WTC11 (cell line): ENCODE results near the gene GLI2. TPM values are rescaled to one million over a fixed set of nuclear protein-coding genes. Genes with fewer than 3 reads are reported as not detected.
A peak's percentile ranks its signal among the peaks of the same experiment; 100 is the strongest.

Experiments
- ATAC-seq: fragments of 200-7000 bp; cut with Tn5 transposase; 2 replicates; pipeline ENCODE4 v1.10.0; 2021; ENCODE audit warnings: mild to moderate bottlenecking, moderate library complexity
- CTCF ChIA-PET: fragments of 300-600 bp; sonication (Branson Sonifier 250); formaldehyde crosslinking; loops from one replicate; lab custom pipeline; 2021; ENCODE audit warnings: antibody characterized with exemption; lab: Charles Lee
- POLR2A ChIA-PET: fragments of 350-600 bp; sonication (Branson Sonifier 250); formaldehyde crosslinking; loops from one replicate; lab custom pipeline; 2021; ENCODE audit warnings: antibody characterized with exemption; lab: Charles Lee
- DNase-seq: peaks from one replicate; pipeline ENCODE4 v3.0.0; 2021; ENCODE audit warnings: low spot score
- H3K27ac Mint-ChIP-seq: 2 replicates; pipeline ENCODE4 v1.8.0; 2021; ENCODE audit warnings: mixed read lengths
- H3K27me3 Mint-ChIP-seq: 2 replicates; pipeline ENCODE4 v1.8.0; 2021; ENCODE audit warnings: low read depth, mild to moderate bottlenecking, moderate library complexity, mixed read lengths
- H3K36me3 Mint-ChIP-seq: 2 replicates; pipeline ENCODE4 v1.8.0; 2021; ENCODE audit warnings: mixed read lengths
- H3K4me1 Mint-ChIP-seq: 2 replicates; pipeline ENCODE4 v1.8.0; 2022; ENCODE audit warnings: mixed read lengths
- H3K4me3 Mint-ChIP-seq: 2 replicates; pipeline ENCODE4 v1.8.0; 2021; ENCODE audit warnings: mild to moderate bottlenecking, moderate library complexity, mixed read lengths
- H3K9me3 Mint-ChIP-seq: 2 replicates; pipeline ENCODE4 v1.8.0; 2021; ENCODE audit warnings: mixed read lengths
- ATF1 ChIP-seq: sonication (generic); formaldehyde crosslinking; IDR thresholded peaks from 2 replicates; pipeline ENCODE4 v1.8.1; 2023; ENCODE audit warnings: mild to moderate bottlenecking, moderate library complexity, missing genetic modification reagents
- ELF4 ChIP-seq: sonication (generic); formaldehyde crosslinking; IDR thresholded peaks from 2 replicates; pipeline ENCODE4 v1.8.1; 2022; ENCODE audit warnings: low read depth, mild to moderate bottlenecking, moderate library complexity, missing genetic modification reagents
- FOXK1 ChIP-seq: sonication (generic); formaldehyde crosslinking; IDR thresholded peaks from 2 replicates; pipeline ENCODE4 v1.8.0; 2022; ENCODE audit warnings: mild to moderate bottlenecking, moderate library complexity, missing genetic modification reagents
- FOXP1 ChIP-seq: sonication (generic); formaldehyde crosslinking; IDR thresholded peaks from 2 replicates; pipeline ENCODE4 v1.8.0; 2022; ENCODE audit warnings: missing genetic modification reagents, mild to moderate bottlenecking, moderate library complexity, borderline replicate concordance
- GRHL2 ChIP-seq: fragments of 250-450 bp; sonication (Bioruptor Pico); IDR thresholded peaks from 2 replicates; pipeline ENCODE4 v1.8.0; 2022; ENCODE audit warnings: mild to moderate bottlenecking, moderate library complexity; ENCODE audit not compliant: insufficient replicate concordance, severe bottlenecking
- GTF2I ChIP-seq: fragments of 250-450 bp; sonication (Bioruptor Pico); conservative IDR thresholded peaks from 2 replicates; pipeline ENCODE4 v1.4.0; 2021; ENCODE audit warnings: mild to moderate bottlenecking
- IRF2 ChIP-seq: sonication (generic); formaldehyde crosslinking; IDR thresholded peaks from 2 replicates; pipeline ENCODE4 v1.8.0; 2022; ENCODE audit warnings: low read depth, missing genetic modification reagents, borderline replicate concordance
- JAZF1 ChIP-seq: fragments of 250-450 bp; sonication (Bioruptor Pico); IDR thresholded peaks from 2 replicates; pipeline ENCODE4 v1.9.0; 2021; ENCODE audit warnings: moderate library complexity, mild to moderate bottlenecking, inconsistent platforms
- MLX ChIP-seq: sonication (generic); formaldehyde crosslinking; IDR thresholded peaks from 2 replicates; pipeline ENCODE4 v1.8.1; 2023; ENCODE audit warnings: mild to moderate bottlenecking, missing genetic modification reagents, moderate library complexity
- MYBL2 ChIP-seq: sonication (generic); formaldehyde crosslinking; IDR thresholded peaks from 2 replicates; pipeline ENCODE4 v1.8.1; 2023; ENCODE audit warnings: mild to moderate bottlenecking, moderate library complexity, missing genetic modification reagents
- PRRX2 ChIP-seq: fragments of 250-450 bp; sonication (Bioruptor Pico); IDR thresholded peaks from 2 replicates; pipeline ENCODE4 v1.8.0; 2021; ENCODE audit warnings: mild to moderate bottlenecking
- SMAD3 ChIP-seq: sonication (generic); formaldehyde crosslinking; IDR thresholded peaks from 2 replicates; pipeline ENCODE4 v1.8.0; 2022; ENCODE audit warnings: missing genetic modification reagents, mild to moderate bottlenecking, borderline replicate concordance
- SOX15 ChIP-seq: fragments of 250-450 bp; sonication (Bioruptor Pico); IDR thresholded peaks from 2 replicates; pipeline ENCODE4 v1.9.0; 2021; ENCODE audit warnings: mild to moderate bottlenecking
- SP1 ChIP-seq: sonication (generic); formaldehyde crosslinking; conservative IDR thresholded peaks from 2 replicates; pipeline ENCODE4 v1.8.1; 2022; ENCODE audit warnings: missing genetic modification reagents
- STAT6 ChIP-seq: sonication (generic); formaldehyde crosslinking; conservative IDR thresholded peaks from 2 replicates; pipeline ENCODE4 v1.8.1; 2023; ENCODE audit warnings: mild to moderate bottlenecking, low read depth, missing genetic modification reagents, moderate library complexity
- TEAD1 ChIP-seq: sonication (generic); formaldehyde crosslinking; IDR thresholded peaks from 2 replicates; pipeline ENCODE4 v1.8.0; 2022; ENCODE audit warnings: mild to moderate bottlenecking, missing genetic modification reagents
- ZBTB21 ChIP-seq: sonication (generic); formaldehyde crosslinking; IDR thresholded peaks from 2 replicates; pipeline ENCODE4 v1.8.1; 2023; ENCODE audit warnings: mild to moderate bottlenecking, missing genetic modification reagents, borderline replicate concordance
- ZNF317 ChIP-seq: sonication (generic); formaldehyde crosslinking; IDR thresholded peaks from 2 replicates; pipeline ENCODE4 v1.8.1; 2023; ENCODE audit warnings: low read depth, mild to moderate bottlenecking, moderate library complexity, missing genetic modification reagents, borderline replicate concordance
- total RNA-seq: library from RNA; stranded (reverse); gene quantifications from 3 replicates; pipeline ENCODE4 v1.2.3, GENCODE V29; 2021
- TF ChIP-seq, protein P1 (sequence below): sonication (generic); formaldehyde crosslinking; IDR thresholded peaks from 2 replicates; pipeline ENCODE4 v1.8.0; 2022; ENCODE audit warnings: mild to moderate bottlenecking, missing genetic modification reagents
- TF ChIP-seq, protein P2 (sequence below): sonication (generic); formaldehyde crosslinking; IDR thresholded peaks from 2 replicates; pipeline ENCODE4 v1.8.1; 2023; ENCODE audit warnings: mild to moderate bottlenecking, missing genetic modification reagents
- TF ChIP-seq, protein P3 (sequence below): sonication (generic); formaldehyde crosslinking; IDR thresholded peaks from 2 replicates; pipeline ENCODE4 v1.8.0; 2022; ENCODE audit warnings: mild to moderate bottlenecking, missing genetic modification reagents
- TF ChIP-seq, protein P4 (sequence below): sonication (generic); formaldehyde crosslinking; IDR thresholded peaks from 2 replicates; pipeline ENCODE4 v1.8.0; 2022; ENCODE audit warnings: mild to moderate bottlenecking, missing genetic modification reagents

The GLI2 gene
- total RNA-seq, 1 experiment from 2014 or later: 60.9 TPM

GRCh38 chr2:120761911-120762310 is 26.2 kb downstream of the GLI2 start:
- TF ChIP-seq MYBL2 (no peak), GTF2I (CRISPR knock-in tag) (no peak), PRRX2 (CRISPR knock-in tag) (no peak), TEAD1 (CRISPR knock-in tag) (no peak), ATF1 (CRISPR knock-in tag) (no peak), STAT6 (no peak), SMAD3 (CRISPR knock-in tag) (no peak), SOX15 (CRISPR knock-in tag) (no peak), MLX (CRISPR knock-in tag) (no peak), ZBTB21 (CRISPR knock-in tag) (no peak)
- TF ChIP-seq, protein P1, sequence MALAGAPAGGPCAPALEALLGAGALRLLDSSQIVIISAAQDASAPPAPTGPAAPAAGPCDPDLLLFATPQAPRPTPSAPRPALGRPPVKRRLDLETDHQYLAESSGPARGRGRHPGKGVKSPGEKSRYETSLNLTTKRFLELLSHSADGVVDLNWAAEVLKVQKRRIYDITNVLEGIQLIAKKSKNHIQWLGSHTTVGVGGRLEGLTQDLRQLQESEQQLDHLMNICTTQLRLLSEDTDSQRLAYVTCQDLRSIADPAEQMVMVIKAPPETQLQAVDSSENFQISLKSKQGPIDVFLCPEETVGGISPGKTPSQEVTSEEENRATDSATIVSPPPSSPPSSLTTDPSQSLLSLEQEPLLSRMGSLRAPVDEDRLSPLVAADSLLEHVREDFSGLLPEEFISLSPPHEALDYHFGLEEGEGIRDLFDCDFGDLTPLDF: no peak
- ChIA-PET CTCF (no interaction called here), POLR2A (no interaction called here)
- ATAC-seq: no peak
- H3K27me3 Mint-ChIP-seq: no peaks in the 10 kb centered on the region
- no peaks in the 10 kb centered on the region for H3K36me3 Mint-ChIP-seq
- H3K27ac Mint-ChIP-seq: no peak overlapping the region; the same call in 1 of the 2 replicates
- DNase-seq: peak; percentile 8
- H3K4me1 Mint-ChIP-seq: peaks cover 81% of the 10 kb centered on the region
- no peak overlapping the region for H3K4me3 Mint-ChIP-seq
- H3K9me3 Mint-ChIP-seq: no peaks in the 10 kb centered on the region

DNA sequence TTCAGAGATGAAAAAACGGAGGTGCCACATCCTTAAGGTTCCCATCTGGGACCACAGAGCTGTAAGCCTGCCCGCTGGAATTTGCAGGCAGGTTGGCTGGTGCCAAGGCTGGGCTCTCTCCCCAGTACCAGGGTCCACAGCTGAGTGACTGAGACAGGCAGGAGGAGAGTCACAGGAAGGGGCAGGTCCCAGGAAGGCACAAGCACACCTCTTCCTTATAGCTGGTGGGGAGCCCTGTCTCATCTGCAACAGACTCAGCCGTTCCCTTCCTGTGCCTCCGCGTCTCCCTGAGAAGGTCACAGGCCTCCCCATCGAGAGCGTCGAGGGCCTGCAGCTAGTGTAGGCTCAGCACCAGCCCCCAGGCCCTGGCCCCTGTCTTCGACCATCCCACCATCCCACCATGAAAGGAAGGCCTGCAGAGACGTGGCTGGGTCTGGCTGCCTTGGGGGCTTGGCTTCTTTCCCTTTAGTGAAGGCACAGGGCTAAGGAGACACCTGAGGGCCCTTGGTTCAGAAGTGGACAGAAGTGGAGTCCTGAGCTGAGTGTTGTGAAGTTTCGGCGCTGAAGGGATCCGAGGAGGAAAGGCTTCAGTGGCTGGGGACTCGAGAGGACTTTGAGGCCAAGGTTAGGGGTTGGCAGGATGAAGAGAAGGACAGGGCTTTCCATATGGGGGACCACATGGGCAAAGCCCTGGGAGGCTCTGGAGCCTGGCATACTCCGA is 26.8 kb downstream of the GLI2 start:
- ChIA-PET POLR2A (no interaction called here), CTCF (interaction anchor here (0.6 kb wide), 2 partner anchors 8 to 9 kb away, joined by 4 to 6 read pairs; no protein-coding TSS in a partner anchor)
- Mint-ChIP-seq H3K4me1 (peaks cover 76% of the 10 kb centered on the region), H3K27ac (peak overlapping the region; percentile 17), H3K36me3 (no peaks in the 10 kb centered on the region), H3K4me3 (no peak overlapping the region), H3K9me3 (no peaks in the 10 kb centered on the region), H3K27me3 (no peaks in the 10 kb centered on the region)
- ATAC-seq: no peak
- no peak for DNase-seq
- no peak for TF ChIP-seq SP1 (CRISPR knock-in tag)
- TF ChIP-seq FOXP1 (CRISPR knock-in tag): no peak
- TF ChIP-seq STAT6: no peak
- TF ChIP-seq, protein P2, sequence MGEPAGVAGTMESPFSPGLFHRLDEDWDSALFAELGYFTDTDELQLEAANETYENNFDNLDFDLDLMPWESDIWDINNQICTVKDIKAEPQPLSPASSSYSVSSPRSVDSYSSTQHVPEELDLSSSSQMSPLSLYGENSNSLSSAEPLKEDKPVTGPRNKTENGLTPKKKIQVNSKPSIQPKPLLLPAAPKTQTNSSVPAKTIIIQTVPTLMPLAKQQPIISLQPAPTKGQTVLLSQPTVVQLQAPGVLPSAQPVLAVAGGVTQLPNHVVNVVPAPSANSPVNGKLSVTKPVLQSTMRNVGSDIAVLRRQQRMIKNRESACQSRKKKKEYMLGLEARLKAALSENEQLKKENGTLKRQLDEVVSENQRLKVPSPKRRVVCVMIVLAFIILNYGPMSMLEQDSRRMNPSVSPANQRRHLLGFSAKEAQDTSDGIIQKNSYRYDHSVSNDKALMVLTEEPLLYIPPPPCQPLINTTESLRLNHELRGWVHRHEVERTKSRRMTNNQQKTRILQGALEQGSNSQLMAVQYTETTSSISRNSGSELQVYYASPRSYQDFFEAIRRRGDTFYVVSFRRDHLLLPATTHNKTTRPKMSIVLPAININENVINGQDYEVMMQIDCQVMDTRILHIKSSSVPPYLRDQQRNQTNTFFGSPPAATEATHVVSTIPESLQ (CRISPR knock-in tag): no peak
- no peak for TF ChIP-seq JAZF1
- no peak for TF ChIP-seq ZNF317 (CRISPR knock-in tag)
- TF ChIP-seq TEAD1 (CRISPR knock-in tag): no peak
- TF ChIP-seq SOX15 (CRISPR knock-in tag): no peak
- TF ChIP-seq, protein P3, sequence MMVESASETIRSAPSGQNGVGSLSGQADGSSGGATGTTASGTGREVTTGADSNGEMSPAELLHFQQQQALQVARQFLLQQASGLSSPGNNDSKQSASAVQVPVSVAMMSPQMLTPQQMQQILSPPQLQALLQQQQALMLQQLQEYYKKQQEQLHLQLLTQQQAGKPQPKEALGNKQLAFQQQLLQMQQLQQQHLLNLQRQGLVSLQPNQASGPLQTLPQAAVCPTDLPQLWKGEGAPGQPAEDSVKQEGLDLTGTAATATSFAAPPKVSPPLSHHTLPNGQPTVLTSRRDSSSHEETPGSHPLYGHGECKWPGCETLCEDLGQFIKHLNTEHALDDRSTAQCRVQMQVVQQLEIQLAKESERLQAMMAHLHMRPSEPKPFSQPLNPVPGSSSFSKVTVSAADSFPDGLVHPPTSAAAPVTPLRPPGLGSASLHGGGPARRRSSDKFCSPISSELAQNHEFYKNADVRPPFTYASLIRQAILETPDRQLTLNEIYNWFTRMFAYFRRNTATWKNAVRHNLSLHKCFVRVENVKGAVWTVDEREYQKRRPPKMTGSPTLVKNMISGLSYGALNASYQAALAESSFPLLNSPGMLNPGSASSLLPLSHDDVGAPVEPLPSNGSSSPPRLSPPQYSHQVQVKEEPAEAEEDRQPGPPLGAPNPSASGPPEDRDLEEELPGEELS: no peak
- no peak for TF ChIP-seq FOXK1 (CRISPR knock-in tag)
- TF ChIP-seq ELF4 (CRISPR knock-in tag): no peak
- TF ChIP-seq, protein P4, sequence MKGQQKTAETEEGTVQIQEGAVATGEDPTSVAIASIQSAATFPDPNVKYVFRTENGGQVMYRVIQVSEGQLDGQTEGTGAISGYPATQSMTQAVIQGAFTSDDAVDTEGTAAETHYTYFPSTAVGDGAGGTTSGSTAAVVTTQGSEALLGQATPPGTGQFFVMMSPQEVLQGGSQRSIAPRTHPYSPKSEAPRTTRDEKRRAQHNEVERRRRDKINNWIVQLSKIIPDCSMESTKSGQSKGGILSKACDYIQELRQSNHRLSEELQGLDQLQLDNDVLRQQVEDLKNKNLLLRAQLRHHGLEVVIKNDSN: no peak
- no peak for TF ChIP-seq IRF2 (CRISPR knock-in tag)
- TF ChIP-seq GRHL2: no peak
